22Rv1 (cell line): ENCODE results near the gene PHGDH.

ENCODE experiments used
- CTCF ChIP-seq: fragments of 450-650 bp; IDR thresholded peaks from 2 replicates; pipeline ENCODE4 v1.5.1; 2017; ENCODE audit warnings: mild to moderate bottlenecking
- ZFX ChIP-seq: fragments of 450-650 bp; IDR thresholded peaks from 2 replicates; pipeline ENCODE4 v1.6.1; 2017; ENCODE audit warnings: antibody characterized with exemption, borderline replicate concordance

- TF ChIP-seq CTCF (no peak), ZFX (no peak)
These were observed 44.6 kb upstream of the PHGDH start for GRCh38 chr1:119667173-119667572.
